ENCODE data around the gene SLC45A2.
"Not testable (repeated sequence)": the region's sequence is repeated elsewhere in the genome, so short reads cannot be mapped to it uniquely, and the experiment has no call there.

The SLC45A2 gene

DNA sequence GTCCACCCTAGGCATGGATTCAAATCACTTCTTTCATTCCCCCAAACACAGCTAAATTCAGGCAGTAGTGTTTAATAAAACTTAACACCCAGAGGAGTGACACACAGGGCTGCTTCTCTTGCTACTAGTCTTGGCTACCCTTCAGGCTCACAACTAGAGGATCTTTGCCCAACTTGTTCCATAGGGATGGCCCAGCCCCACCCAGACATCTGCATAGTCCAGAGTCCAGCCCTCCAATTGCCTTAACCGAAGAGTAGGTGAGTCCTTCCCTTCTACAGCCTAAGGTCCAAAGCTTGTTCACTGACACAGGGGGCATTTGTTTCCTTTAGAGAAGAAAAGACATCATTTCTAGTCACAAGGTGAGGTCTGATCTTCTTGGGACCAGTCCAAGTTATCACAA, 63.5 kb downstream of the SLC45A2 start:
- TF ChIP-seq TCF4 (CRISPR knock-in tag; IDR thresholded peaks at IDR 0.05; ENCODE audit: borderline replicate concordance): no peak
- TF ChIP-seq, protein P1, sequence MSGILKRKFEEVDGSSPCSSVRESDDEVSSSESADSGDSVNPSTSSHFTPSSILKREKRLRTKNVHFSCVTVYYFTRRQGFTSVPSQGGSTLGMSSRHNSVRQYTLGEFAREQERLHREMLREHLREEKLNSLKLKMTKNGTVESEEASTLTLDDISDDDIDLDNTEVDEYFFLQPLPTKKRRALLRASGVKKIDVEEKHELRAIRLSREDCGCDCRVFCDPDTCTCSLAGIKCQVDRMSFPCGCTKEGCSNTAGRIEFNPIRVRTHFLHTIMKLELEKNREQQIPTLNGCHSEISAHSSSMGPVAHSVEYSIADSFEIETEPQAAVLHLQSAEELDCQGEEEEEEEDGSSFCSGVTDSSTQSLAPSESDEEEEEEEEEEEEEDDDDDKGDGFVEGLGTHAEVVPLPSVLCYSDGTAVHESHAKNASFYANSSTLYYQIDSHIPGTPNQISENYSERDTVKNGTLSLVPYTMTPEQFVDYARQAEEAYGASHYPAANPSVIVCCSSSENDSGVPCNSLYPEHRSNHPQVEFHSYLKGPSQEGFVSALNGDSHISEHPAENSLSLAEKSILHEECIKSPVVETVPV (CRISPR knock-in tag; IDR thresholded peaks at IDR 0.05): no peak
- no peak for ATAC-seq

DNA sequence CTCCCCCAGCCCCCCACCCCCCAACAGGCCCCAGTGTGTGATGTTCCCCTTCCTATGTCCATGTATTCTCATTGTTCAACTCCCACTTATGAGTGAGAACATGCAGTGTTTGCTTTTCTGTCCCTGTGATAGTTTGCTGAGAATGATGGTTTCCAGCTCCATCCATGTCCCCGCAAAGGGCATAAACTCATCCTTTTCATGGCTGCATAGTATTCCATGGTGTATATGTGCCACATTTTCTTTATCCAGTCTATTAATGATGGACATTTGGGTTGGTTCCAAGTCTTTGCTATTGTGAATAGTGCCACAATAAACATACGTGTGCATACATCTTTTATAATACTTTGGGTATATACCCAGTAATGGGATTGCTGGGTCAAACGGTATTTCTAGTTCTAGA, 69.6 kb downstream of the SLC45A2 start:
- ATAC-seq: not testable (repeated sequence)

DNA sequence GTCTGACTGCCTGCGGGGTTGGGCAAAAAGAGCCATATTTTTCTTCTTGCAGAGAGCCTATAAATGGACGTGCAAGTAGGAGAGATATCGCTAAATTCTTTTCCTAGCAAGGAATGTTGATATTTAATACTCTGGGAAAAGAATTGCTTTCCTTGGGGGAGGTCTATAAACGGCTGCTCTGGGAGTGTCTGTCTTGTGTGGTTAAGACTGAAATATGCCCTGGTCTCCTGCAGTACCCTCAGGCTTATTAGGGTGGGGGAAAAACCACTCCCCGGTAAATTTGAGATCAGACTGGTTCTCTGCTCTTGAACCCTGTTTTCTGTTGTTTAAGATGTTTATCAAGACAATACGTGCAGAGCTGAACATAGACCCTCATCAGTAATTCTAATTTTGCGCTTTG, 78.2 kb downstream of the SLC45A2 start:
- ATAC-seq: not testable (repeated sequence)

GRCh38 chr5:33905381-33905780, 79.1 kb downstream of the SLC45A2 start:
- no peak for ATAC-seq
- TF ChIP-seq ISL1 (CRISPR knock-in tag; IDR thresholded peaks at IDR 0.05) (no peak), CSDC2 (CRISPR knock-in tag; IDR thresholded peaks at IDR 0.05) (no peak), GLIS3 (CRISPR knock-in tag; IDR thresholded peaks at IDR 0.05) (no peak), ZNF70 (CRISPR knock-in tag; IDR thresholded peaks at IDR 0.05) (no peak), OSR1 (CRISPR knock-in tag; IDR thresholded peaks at IDR 0.05) (no peak), PATZ1 (CRISPR knock-in tag; IDR thresholded peaks at IDR 0.05; ENCODE audit: borderline replicate concordance) (no peak), RARB (CRISPR knock-in tag; IDR thresholded peaks at IDR 0.05) (no peak), TOX (CRISPR knock-in tag; IDR thresholded peaks at IDR 0.05; ENCODE audit: borderline replicate concordance) (no peak), BACH2 (CRISPR knock-in tag; IDR thresholded peaks at IDR 0.05; ENCODE audit: borderline replicate concordance) (no peak), ARNTL (CRISPR knock-in tag; IDR thresholded peaks at IDR 0.05; ENCODE audit: borderline replicate concordance, low read depth) (no peak), ZNF8 (CRISPR knock-in tag; IDR thresholded peaks at IDR 0.05) (no peak), ZFP30 (CRISPR knock-in tag; IDR thresholded peaks at IDR 0.05) (no peak), ESRRG (CRISPR knock-in tag; IDR thresholded peaks at IDR 0.05) (no peak)
- TF ChIP-seq, protein P1 (CRISPR knock-in tag; IDR thresholded peaks at IDR 0.05): no peak
- TF ChIP-seq, protein P2, sequence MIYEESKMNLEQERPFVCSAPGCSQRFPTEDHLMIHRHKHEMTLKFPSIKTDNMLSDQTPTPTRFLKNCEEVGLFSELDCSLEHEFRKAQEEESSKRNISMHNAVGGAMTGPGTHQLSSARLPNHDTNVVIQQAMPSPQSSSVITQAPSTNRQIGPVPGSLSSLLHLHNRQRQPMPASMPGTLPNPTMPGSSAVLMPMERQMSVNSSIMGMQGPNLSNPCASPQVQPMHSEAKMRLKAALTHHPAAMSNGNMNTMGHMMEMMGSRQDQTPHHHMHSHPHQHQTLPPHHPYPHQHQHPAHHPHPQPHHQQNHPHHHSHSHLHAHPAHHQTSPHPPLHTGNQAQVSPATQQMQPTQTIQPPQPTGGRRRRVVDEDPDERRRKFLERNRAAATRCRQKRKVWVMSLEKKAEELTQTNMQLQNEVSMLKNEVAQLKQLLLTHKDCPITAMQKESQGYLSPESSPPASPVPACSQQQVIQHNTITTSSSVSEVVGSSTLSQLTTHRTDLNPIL (CRISPR knock-in tag; IDR thresholded peaks at IDR 0.05; ENCODE audit: low read depth): no peak

DNA sequence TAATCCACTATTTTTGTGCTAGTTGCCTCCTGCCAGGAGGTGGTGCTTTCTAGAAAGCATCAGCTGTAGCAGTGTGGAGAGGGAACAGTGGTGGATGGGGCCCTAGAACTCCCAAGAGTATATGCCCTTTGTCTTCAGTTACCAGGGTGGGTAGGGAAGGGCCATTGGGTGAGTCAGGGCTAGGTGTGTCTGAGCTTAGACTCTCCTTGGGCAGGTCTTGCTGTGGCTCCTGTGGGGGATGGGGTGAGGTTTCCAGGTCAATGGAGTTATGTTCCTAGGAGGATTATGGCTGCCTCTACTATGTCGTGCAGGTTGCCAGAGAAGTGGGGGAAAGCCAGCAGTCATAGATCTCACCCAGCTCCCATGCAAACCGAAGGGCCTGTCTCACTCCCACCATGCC, 81.4 kb downstream of the SLC45A2 start:
- ATAC-seq: no peak
- TF ChIP-seq ZNF70 (CRISPR knock-in tag; IDR thresholded peaks at IDR 0.05): no peak

- ATAC-seq: no peak
- TF ChIP-seq ARNTL (CRISPR knock-in tag; IDR thresholded peaks at IDR 0.05; ENCODE audit: borderline replicate concordance, low read depth) (no peak), ZNF70 (CRISPR knock-in tag; IDR thresholded peaks at IDR 0.05) (no peak), ZC3H10 (CRISPR knock-in tag; IDR thresholded peaks at IDR 0.05) (no peak), GLIS3 (CRISPR knock-in tag; IDR thresholded peaks at IDR 0.05) (no peak), PATZ1 (CRISPR knock-in tag; IDR thresholded peaks at IDR 0.05; ENCODE audit: borderline replicate concordance) (no peak), RARB (CRISPR knock-in tag; IDR thresholded peaks at IDR 0.05) (no peak), ISL1 (CRISPR knock-in tag; IDR thresholded peaks at IDR 0.05) (no peak)
- TF ChIP-seq, protein P3, sequence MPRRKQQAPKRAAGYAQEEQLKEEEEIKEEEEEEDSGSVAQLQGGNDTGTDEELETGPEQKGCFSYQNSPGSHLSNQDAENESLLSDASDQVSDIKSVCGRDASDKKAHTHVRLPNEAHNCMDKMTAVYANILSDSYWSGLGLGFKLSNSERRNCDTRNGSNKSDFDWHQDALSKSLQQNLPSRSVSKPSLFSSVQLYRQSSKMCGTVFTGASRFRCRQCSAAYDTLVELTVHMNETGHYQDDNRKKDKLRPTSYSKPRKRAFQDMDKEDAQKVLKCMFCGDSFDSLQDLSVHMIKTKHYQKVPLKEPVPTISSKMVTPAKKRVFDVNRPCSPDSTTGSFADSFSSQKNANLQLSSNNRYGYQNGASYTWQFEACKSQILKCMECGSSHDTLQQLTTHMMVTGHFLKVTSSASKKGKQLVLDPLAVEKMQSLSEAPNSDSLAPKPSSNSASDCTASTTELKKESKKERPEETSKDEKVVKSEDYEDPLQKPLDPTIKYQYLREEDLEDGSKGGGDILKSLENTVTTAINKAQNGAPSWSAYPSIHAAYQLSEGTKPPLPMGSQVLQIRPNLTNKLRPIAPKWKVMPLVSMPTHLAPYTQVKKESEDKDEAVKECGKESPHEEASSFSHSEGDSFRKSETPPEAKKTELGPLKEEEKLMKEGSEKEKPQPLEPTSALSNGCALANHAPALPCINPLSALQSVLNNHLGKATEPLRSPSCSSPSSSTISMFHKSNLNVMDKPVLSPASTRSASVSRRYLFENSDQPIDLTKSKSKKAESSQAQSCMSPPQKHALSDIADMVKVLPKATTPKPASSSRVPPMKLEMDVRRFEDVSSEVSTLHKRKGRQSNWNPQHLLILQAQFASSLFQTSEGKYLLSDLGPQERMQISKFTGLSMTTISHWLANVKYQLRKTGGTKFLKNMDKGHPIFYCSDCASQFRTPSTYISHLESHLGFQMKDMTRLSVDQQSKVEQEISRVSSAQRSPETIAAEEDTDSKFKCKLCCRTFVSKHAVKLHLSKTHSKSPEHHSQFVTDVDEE (CRISPR knock-in tag; IDR thresholded peaks at IDR 0.05): no peak
Observed at GRCh38 chr5:33901156-33901555, 83.3 kb downstream of the SLC45A2 start.

Data from SK-N-SH treated with all-trans-retinoic acid at 6 μM for 48 hours (cell line).